ENCODE measurements around the gene C1QTNF7. TPM values are rescaled to one million over a fixed set of nuclear protein-coding genes. Genes with fewer than 3 reads are reported as not detected.

C1QTNF7 gene
- total RNA-seq, 2 experiments from 2014 or later: not detected

GRCh38 chr4:15495621-15496020 is 67.8 kb downstream of the C1QTNF7 start:
- Mint-ChIP-seq H3K27me3 (no peaks in the 10 kb centered on the region), H3K4me1 (no peaks in the 10 kb centered on the region), H3K36me3 (peaks cover 11% of the 10 kb centered on the region), H3K9me3 (peaks cover 10% of the 10 kb centered on the region), H3K4me3 (no peak overlapping the region), H3K27ac (no peak overlapping the region)
- no peak for DNase-seq

Other genes starting within 250 kb of the C1QTNF7 start
- gene CC2D2A, start 41.8 kb downstream of the C1QTNF7 start, total RNA-seq: not detected
- gene FBXL5, start 227.3 kb downstream of the C1QTNF7 start, total RNA-seq: 10 to 100 TPM; 30.3 to 31.0 TPM